Esophagus squamous epithelium (tissue), 4 donors: ENCODE measurements around the gene CTPS2.
A peak's percentile ranks its signal among the peaks of the same experiment; 100 is the strongest.

Experiments used
- POLR2A ChIP-seq, 4 donors: fragments of 450-650 bp; IDR thresholded peaks; one replicate each; pipeline ENCODE4 v1.6.1; 2017; ENCODE audit warnings: antibody characterized with exemption in 4 of 4, mild to moderate bottlenecking in 4 of 4, moderate library complexity in 3 of 4
- TF ChIP-seq, protein P1 (sequence below), 6 experiments: fragments of 450-650 bp in 4 of 6; fragments of 200-600 bp in 2 of 6; sonication (generic) in 2 of 6; IDR thresholded peaks; one replicate each; pipeline ENCODE4 v1.5.1; 2016 to 2019; ENCODE audit warnings: antibody characterized with exemption in 6 of 6, mild to moderate bottlenecking in 4 of 6, moderate library complexity in 4 of 6

DNA sequence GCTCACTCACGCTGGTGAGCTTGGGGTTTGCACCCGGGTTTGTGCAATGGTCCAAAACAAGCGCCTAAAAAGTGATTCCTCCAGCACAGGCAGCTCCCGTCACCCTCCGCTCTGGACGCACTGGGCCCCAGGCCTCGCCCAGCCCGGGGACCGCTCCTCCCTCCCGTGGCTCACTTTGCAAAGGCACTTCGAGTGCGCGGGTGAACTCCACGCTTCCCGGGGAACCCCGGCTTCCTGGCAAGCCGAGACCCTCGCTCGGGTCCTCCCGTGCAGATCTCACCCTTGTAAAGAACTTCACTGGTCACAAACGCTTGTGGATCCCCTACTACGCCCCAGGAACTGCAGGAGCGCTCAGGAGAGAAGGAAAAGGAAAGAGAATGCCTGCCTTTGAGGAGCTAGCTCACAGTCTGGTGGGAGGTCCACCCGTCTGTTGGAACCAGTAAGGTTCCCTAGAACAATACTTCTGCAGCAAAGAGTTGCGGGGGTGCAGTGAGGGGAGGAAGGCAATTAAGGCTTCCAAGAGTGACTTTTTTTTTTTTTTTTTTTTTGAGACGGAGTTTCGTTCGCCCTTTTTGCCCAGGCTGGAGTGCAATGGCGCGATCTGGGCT lies at the start of gene CTPS2:
- TF ChIP-seq, protein P1, sequence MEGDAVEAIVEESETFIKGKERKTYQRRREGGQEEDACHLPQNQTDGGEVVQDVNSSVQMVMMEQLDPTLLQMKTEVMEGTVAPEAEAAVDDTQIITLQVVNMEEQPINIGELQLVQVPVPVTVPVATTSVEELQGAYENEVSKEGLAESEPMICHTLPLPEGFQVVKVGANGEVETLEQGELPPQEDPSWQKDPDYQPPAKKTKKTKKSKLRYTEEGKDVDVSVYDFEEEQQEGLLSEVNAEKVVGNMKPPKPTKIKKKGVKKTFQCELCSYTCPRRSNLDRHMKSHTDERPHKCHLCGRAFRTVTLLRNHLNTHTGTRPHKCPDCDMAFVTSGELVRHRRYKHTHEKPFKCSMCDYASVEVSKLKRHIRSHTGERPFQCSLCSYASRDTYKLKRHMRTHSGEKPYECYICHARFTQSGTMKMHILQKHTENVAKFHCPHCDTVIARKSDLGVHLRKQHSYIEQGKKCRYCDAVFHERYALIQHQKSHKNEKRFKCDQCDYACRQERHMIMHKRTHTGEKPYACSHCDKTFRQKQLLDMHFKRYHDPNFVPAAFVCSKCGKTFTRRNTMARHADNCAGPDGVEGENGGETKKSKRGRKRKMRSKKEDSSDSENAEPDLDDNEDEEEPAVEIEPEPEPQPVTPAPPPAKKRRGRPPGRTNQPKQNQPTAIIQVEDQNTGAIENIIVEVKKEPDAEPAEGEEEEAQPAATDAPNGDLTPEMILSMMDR (IDR thresholded peaks at IDR 0.05) = no peak
- TF ChIP-seq POLR2A (IDR thresholded peaks at IDR 0.05) = peak in 2 of 4 donors; percentile 37 to 55
